ENCODE results near the gene CDC25A.
A peak's percentile ranks its signal among the peaks of the same experiment; 100 is the strongest.

Gene CDC25A

GRCh38 chr3:48140936-48141603 is 47.1 kb downstream of the CDC25A start:
- no peak for DNase-seq (ENCODE audit: extremely low read depth, low read depth)
- no peak for TF ChIP-seq CTCF (IDR thresholded peaks at IDR 0.05; ENCODE audit: low read depth, low read length, missing control alignments)
- H3K4me3 ChIP-seq (replicated peaks; ENCODE audit: low read depth, low read length), result no peak overlapping the region

GRCh38 chr3:48140336-48140757 is 47.9 kb downstream of the CDC25A start:
- TF ChIP-seq CTCF (IDR thresholded peaks at IDR 0.05; ENCODE audit: low read depth, low read length, missing control alignments), result no peak
- no peak for DNase-seq (ENCODE audit: extremely low read depth, low read depth)
- no peak overlapping the region for H3K4me3 ChIP-seq (replicated peaks; ENCODE audit: low read depth, low read length)

- no peak for TF ChIP-seq CTCF (IDR thresholded peaks at IDR 0.05; ENCODE audit: low read depth, low read length, missing control alignments)
- no peak for DNase-seq (ENCODE audit: extremely low read depth, low read depth)
- no peak overlapping the region for H3K4me3 ChIP-seq (replicated peaks; ENCODE audit: low read depth, low read length)
These were observed 50.7 kb downstream of the CDC25A start for GRCh38 chr3:48137425-48137999.

- no peak overlapping the region for H3K4me3 ChIP-seq (replicated peaks; ENCODE audit: low read depth, low read length)
- no peak for TF ChIP-seq CTCF (IDR thresholded peaks at IDR 0.05; ENCODE audit: low read depth, low read length, missing control alignments)
- no peak for DNase-seq (ENCODE audit: extremely low read depth, low read depth)
These were observed 52.4 kb downstream of the CDC25A start for GRCh38 chr3:48135552-48136495.

- peak; percentile 79 for DNase-seq (ENCODE audit: extremely low read depth, low read depth)
- TF ChIP-seq CTCF (IDR thresholded peaks at IDR 0.05; ENCODE audit: low read depth, low read length, missing control alignments), result no peak
- no peak overlapping the region for H3K4me3 ChIP-seq (replicated peaks; ENCODE audit: low read depth, low read length)
These were observed 57.8 kb downstream of the CDC25A start for GRCh38 chr3:48130321-48130904.

GRCh38 chr3:48129921-48130320 is 58.3 kb downstream of the CDC25A start:
- H3K4me3 ChIP-seq (replicated peaks; ENCODE audit: low read depth, low read length), result no peak overlapping the region
- TF ChIP-seq CTCF (IDR thresholded peaks at IDR 0.05; ENCODE audit: low read depth, low read length, missing control alignments), result no peak
- DNase-seq (ENCODE audit: extremely low read depth, low read depth), result no peak

All from HFF-Myc (cell line).